Occipital lobe (tissue), 3 donors: ENCODE data around the gene ZNF610. TPM values are rescaled to one million over a fixed set of nuclear protein-coding genes. Genes with fewer than 3 reads are reported as not detected.

Experiments
- DNase-seq: peaks from one replicate; lab custom pipeline; 2025; lab: John Stamatoyannopoulos, UW
- small RNA-seq: library from RNA; depleted of rRNA; stranded (forward); fragments of <200 nt; gene quantifications from one replicate; pipeline ENCODE3, GENCODE V24; 2014
- total RNA-seq: library from RNA; depleted of rRNA; stranded (reverse); fragments of >200 nt; gene quantifications from one replicate; pipeline ENCODE4 v1.2.3, GENCODE V29; 2014

ZNF610 gene
- total RNA-seq, 1 donor from 2014 or later: 17.8 TPM

- peak; percentile 88 for DNase-seq
These were observed 61.5 kb downstream of the ZNF610 start, which contains the start of gene ZNF528 for GRCh38 chr19:52397310-52398080. TSS of gene ZNF528 (plus strand) at chr19:52397849. CDS start at chr19:52402014, 4,165 bp downstream.

- no peak for DNase-seq
These were observed 62.0 kb downstream of the ZNF610 start for GRCh38 chr19:52398081-52398441.

- no peak for DNase-seq
These were observed 74.2 kb downstream of the ZNF610 start for GRCh38 chr19:52410276-52410675.

- no peak for DNase-seq
These were observed 79.7 kb downstream of the ZNF610 start for GRCh38 chr19:52415711-52416110.

Small RNA genes lying within 50 kb of the gene (small RNA-seq; reads per million reads assigned to genes)
- not detected for gene AC010332.1

Other genes with a start within 250 kb of the ZNF610 start
- gene ZNF841, start 240.5 kb upstream of the ZNF610 start, total RNA-seq: 52.4 TPM
- 33.4 TPM for gene ZNF616, start 196.3 kb upstream of the ZNF610 start, total RNA-seq
- gene ZNF836, start 164.6 kb upstream of the ZNF610 start, total RNA-seq: 48.5 TPM
- gene PPP2R1A, start 146.2 kb upstream of the ZNF610 start, total RNA-seq: 255 TPM
- gene ZNF766, start 66.7 kb upstream of the ZNF610 start, total RNA-seq: 19.8 TPM
- 9.4 TPM for gene ZNF480, start 39.1 kb upstream of the ZNF610 start, total RNA-seq
- 93.4 TPM for gene ZNF880, start 33.7 kb downstream of the ZNF610 start, total RNA-seq
- gene ZNF528, start 61.6 kb downstream of the ZNF610 start, total RNA-seq: 57.9 TPM
- gene ZNF534, start 92.9 kb downstream of the ZNF610 start, total RNA-seq: 2.8 TPM
- 28.4 TPM for gene ZNF578, start 117.3 kb downstream of the ZNF610 start, total RNA-seq
- gene ZNF808, start 191.4 kb downstream of the ZNF610 start, total RNA-seq: 23.9 TPM
- 27.3 TPM for gene ZNF701, start 234.0 kb downstream of the ZNF610 start, total RNA-seq